Measurements from ENCODE around the gene PHYKPL.

- no peak for TF ChIP-seq ZNF12 (CRISPR knock-in tag; IDR thresholded peaks at IDR 0.05)
- no peak for TF ChIP-seq ATM (IDR thresholded peaks at IDR 0.05; ENCODE audit: borderline replicate concordance)
Observed at GRCh38 chr5:178196281-178196812, 36.3 kb downstream of the PHYKPL start.
